GM18517 (cell line): ENCODE results near the gene CDK5RAP2.

Experiments
- ATAC-seq: cut with Tn5 transposase; IDR thresholded peaks from one replicate; pipeline ENCODE4 v1.9.1; 2021; ENCODE audit warnings: mild to moderate bottlenecking, moderate library complexity; ENCODE audit not compliant: unreplicated experiment

The CDK5RAP2 gene

GRCh38 chr9:120386390-120387131 lies 193.4 kb downstream of the CDK5RAP2 start:
- ATAC-seq, result no peak

DNA sequence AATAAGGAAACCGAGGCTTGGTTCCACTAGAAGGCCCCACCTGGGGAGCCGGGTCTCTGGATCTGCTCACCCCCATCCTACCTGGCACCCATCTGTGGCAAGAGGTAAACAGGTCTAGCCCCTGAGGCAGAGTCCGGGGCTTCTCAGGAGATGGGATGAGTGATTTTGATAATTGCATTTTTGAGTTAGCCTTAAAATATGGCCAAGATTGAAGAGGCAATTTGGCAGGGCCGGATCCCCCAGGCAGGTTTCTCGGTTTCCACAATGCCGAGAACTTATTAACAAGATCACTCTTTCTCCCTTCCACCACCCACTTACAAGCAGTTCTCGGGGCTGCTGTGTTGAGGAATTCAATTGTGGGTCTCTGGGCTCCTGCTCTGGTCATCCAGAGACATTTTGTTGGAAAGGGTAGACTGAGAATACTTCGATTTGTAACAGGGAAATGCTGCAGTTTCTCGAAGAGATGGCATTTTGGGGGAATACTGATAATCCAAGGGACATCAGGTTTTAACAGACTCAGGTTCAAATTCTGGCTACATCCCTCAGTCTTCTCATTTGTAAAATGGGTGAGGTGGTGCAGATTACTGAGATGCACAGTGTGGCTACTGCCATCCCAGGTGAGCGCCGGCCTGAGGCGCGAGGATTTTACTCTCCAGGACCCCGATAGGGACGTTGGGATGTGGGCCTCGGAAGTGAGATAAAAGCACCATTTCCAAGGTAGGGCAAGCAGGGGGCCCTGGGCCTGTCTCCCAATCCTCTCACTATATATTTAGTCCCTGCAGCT lies 194.2 kb downstream of the CDK5RAP2 start:
- ATAC-seq, result no peak

- no peak for ATAC-seq
Measured at GRCh38 chr9:120384925-120385272, 195.1 kb downstream of the CDK5RAP2 start.

DNA sequence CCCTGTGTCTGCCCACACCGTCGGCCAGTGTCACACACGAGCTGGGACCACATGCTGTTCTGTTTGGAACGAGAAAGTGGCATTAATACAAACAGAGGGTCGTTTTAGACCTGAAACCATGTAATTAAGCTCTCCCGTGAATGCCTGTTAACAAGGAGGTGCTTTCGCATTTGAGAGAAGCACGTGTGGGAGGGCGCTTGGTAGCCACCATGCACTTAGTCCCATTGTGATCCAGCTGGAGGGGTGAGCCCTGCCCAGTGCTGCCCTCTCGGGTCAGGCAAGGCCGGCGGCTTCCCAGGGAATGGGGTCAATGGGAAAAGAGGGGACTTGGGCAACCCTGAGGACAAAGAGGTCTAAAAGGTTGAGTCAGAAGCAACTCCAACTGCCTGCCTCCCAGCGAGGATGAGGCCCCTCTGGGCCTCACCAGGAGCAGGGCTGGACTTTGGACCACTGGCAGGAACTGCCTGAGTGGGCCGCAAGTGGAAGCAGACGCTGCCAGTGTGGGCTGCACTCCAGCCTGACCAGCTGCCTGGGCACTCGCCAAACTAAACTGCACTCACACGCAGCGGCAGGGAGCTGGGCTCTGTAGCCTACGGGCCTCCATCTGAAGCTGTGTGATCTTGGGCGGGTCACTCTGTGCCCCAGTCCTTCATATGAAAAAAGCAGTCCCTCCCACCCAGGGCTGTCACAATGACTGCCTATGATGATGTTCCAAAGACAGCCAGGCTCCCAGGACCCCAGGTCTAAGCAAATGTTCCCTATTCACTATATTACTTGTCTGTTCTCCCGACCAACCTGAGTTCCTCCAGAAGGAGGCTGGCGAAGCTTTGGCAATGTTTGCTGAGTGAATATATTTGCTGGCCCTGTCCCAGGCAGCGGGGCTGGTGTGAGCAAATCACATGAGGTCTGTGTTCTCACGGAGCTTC lies 195.7 kb downstream of the CDK5RAP2 start:
- ATAC-seq, result no peak

DNA sequence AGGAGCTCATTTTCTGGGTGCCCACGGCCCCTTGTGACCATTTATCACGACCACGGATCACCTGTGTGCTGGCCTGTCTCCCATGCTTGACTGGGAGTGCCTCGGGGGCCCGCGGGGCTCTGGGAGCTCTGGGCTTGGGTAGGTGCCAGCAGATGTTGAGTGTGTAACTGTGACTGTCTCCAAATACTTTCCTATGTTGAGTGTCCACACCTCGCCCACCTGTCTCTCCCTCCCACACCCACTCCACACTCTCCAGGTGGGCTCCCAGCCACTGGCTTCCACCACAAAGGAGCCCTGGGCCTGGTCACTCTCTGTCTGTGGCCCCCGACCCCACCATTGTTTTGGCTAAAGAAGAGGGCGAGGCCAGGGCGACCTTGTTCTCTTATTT lies 196.4 kb downstream of the CDK5RAP2 start:
- ATAC-seq, result no peak

- no peak for ATAC-seq
Measured at GRCh38 chr9:120382453-120382852, 197.5 kb downstream of the CDK5RAP2 start.

DNA sequence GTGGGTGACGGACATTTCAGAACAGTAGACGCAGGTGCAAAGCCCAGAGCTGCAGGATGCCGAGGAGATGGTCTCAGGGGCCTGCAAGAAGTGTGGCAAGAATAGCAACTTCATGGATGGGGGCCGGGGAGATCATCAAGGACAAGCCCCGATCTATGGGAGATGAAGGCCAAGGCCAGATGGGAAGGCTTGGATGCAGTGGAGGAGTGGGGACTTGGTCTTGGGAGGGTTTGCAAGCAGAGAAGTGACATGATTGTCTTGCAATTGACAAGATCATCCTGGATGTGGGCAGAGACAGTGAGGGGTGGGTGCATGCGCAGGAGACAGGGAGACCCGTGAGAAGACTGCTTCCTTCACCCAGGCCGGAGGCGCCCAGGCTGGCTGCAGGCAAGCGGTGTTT lies 198.1 kb downstream of the CDK5RAP2 start:
- no peak for ATAC-seq

DNA sequence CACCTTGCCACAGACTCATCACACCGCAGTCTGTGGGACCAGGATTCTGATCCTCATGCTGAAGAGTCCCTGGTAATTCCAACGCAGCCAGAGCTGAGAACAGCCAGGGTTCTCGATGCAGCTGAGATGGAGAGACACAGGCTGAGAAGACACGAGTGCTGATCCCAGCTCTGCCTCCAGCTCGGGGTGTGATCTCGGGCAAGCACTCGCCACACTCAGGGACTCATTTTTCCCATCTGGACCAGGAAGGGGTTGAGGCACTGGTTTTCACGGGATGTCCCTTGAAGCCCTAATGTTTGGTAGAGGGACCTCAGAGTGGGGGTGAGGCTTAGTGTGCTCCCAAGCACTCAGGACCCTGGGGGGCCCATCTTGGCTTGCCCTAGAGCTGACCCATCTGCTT lies 200.4 kb downstream of the CDK5RAP2 start:
- ATAC-seq, result no peak

DNA sequence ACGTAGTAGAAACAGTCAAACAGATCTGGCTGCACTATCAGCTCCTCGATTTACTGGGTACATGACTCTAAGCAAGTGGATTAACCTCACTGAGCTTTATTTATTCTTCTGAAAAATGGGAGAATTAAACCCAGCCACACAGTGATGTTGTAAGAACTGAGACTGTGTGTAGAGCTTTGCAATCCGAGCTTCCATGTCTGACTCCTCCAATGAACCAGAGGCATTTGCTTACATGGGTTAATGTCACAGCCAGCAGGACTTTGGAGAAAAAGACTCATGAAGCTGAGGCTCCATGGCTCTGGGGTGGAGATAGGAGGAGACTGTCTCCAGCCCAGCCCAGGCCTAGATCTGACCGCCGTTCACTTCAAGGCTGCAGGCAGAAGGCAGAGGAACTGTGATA lies 201.3 kb downstream of the CDK5RAP2 start:
- no peak for ATAC-seq

DNA sequence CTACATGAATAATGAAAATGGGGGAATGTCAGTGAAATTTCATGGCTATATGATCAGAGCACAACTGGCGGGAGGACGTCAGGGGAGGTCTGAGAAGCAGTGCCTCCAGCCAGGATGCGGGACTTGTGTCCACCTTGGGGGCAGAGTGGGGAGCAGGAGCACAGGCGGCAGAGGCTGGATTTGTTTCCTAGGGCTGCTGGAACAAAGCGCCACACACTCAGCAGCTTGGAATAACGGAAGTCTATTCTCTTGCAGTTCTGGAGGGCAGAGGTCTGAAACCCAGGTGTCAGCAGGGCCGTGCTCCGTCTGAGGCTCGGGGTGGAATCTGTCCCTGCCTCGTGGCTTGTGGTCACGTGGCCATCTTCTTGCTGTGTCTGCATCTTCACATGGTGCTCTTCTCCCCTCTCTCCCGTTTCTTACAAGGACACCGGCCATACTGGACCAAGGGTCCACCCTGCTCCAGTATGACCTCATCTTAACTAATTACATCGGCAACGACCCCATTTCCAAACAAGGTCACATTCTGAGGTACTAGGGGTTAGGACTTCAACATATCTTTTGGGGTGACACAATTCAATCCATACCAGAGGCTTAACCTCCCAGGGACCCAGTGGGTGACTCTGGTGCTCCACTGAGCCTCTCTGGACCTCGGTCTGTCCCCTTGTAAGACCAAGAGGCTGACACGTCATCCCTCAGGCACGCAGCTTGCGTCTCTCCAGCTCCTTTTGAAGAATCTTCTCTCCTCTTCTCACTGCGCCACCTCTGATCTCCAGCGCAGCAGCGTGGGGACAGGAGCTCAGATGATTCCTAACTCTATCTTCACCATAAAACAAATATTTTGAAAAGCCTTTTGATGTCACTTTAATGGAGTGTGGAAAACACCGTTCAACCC lies 202.5 kb downstream of the CDK5RAP2 start:
- ATAC-seq, result no peak

- no peak for ATAC-seq
Measured at GRCh38 chr9:120376101-120376500, 203.9 kb downstream of the CDK5RAP2 start.

GRCh38 chr9:120375316-120375715 lies 204.7 kb downstream of the CDK5RAP2 start:
- no peak for ATAC-seq

DNA sequence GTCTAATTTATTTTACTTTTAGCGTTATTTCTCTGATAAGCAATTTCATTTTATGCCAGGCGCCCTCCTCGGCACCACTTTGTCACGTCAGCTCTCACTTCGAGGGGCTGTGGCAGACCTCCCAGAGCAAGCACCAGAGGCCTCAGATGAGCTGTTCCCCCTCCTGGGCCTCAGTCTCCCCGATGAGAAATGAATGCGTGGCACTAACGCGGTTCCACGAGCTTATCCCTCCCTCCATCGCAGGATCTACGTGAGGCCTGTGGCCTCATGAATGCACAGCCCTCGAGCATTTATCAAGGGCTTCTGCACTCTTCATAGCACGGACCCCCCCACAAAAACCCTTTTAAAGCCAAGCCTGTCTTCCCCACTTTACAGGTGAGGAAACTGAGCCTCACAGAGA lies 205.2 kb downstream of the CDK5RAP2 start:
- no peak for ATAC-seq

GRCh38 chr9:120374239-120374638 lies 205.7 kb downstream of the CDK5RAP2 start:
- ATAC-seq, result no peak

- ATAC-seq, result no peak
Measured at GRCh38 chr9:120372040-120372439, 207.9 kb downstream of the CDK5RAP2 start.

GRCh38 chr9:120369608-120370220 lies 210.3 kb downstream of the CDK5RAP2 start:
- no peak for ATAC-seq

GRCh38 chr9:120368799-120369198 lies 211.2 kb downstream of the CDK5RAP2 start:
- no peak for ATAC-seq

GRCh38 chr9:120366644-120367019 lies 213.3 kb downstream of the CDK5RAP2 start:
- ATAC-seq, result no peak

DNA sequence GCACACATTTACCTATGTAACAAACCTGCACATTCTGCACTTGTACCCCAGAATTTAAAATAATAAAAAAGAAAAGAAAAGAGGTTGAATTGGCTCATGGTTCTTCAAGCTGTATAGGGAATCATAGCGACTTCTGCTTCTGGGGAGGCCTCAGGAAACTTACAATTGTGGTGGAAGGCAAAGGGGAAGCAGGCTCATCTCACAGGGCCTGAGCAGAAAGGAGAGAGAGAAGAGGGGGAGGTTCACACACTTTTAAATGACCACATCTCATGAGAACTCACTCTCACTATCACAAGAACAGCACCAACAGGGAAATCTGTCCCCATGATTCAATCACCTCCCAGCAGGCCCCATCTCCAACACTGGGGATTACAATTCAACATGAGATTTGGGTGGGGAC lies 214.6 kb downstream of the CDK5RAP2 start:
- no peak for ATAC-seq

GRCh38 chr9:120363697-120364096 lies 216.3 kb downstream of the CDK5RAP2 start:
- no peak for ATAC-seq
